LNCaP clone FGC (cell line): ENCODE data around the gene RFPL3.

Source experiments
- DNase-seq: peaks from one replicate; pipeline ENCODE4 v3.0.0-alpha.2; 2011; ENCODE audit warnings: low read depth
- H3K4me3 ChIP-seq: 2 replicates; pipeline ENCODE4 v1.5.1; 2011; ENCODE audit warnings: mild to moderate bottlenecking, low read depth, low read length, control low read depth
- TF ChIP-seq, protein P1 (sequence below): IDR thresholded peaks from 2 replicates; pipeline ENCODE4 v1.5.1; 2012; ENCODE audit warnings: mild to moderate bottlenecking; ENCODE audit not compliant: control insufficient read depth, insufficient read depth; ENCODE audit errors: extremely low read depth

The RFPL3 gene

DNA sequence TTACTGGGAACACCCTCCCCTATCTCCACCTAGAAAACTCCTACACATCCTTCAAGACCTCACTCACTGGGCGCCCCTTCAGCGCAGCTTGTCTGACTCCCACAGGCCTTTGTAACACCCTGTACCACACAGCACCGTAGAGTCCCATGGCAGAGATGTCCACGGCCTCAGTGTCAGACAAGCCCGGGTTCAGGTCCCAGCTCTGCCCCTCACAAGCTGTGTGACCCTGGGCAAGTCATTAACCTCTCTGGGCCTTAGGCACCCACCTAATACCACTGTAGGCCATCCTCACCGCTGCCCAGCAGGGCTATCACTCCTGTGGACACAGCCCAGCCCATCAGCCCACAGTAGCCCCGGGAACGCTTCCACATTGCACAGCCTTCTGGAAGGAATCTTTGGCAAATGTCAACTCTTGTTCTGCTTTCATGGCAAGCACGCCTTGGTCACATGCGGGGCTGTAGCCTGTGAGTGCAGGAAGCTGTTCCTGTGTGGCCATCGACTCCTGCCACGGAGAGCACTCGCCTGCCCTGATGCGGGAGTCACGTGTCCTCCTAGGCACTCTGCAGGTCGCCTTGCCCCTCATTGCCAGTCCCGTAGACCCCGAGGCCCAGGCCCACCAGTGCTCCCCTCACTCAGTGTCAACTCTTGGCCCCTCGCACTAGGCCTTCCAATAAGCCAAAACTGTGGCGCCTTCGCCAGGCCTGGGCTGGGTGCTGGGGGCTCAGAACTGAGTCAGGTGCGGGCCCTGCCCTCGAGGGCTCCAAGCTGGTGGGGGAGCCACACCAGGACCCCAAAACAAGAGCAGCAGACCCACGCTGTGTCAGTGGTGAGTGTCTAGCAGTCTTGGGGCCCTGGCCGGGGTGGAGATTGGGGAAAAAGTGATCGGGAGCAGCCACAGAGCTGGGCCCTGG is 32.9 kb upstream of the RFPL3 start:
- no peak for DNase-seq

DNA sequence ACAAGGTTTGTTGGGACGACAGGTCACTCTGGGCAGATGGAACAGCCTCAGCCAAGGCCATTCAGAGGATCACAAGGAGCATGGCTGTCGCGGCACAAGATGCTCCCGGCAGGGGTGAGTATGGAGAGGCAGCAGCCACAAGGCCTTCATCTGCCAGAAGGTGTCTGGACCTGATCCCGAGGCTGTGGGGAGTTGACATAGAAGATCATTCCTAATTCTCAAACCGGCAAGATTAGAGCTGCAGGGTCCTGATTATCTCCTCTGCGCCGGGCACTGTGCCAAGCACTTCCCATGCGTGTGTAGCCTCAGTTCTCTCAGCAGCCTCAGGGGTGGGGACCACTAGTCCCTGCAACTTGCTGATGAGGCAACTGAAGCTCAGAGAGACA is 32.3 kb upstream of the RFPL3 start:
- TF ChIP-seq, protein P1, sequence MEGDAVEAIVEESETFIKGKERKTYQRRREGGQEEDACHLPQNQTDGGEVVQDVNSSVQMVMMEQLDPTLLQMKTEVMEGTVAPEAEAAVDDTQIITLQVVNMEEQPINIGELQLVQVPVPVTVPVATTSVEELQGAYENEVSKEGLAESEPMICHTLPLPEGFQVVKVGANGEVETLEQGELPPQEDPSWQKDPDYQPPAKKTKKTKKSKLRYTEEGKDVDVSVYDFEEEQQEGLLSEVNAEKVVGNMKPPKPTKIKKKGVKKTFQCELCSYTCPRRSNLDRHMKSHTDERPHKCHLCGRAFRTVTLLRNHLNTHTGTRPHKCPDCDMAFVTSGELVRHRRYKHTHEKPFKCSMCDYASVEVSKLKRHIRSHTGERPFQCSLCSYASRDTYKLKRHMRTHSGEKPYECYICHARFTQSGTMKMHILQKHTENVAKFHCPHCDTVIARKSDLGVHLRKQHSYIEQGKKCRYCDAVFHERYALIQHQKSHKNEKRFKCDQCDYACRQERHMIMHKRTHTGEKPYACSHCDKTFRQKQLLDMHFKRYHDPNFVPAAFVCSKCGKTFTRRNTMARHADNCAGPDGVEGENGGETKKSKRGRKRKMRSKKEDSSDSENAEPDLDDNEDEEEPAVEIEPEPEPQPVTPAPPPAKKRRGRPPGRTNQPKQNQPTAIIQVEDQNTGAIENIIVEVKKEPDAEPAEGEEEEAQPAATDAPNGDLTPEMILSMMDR: no peak
- H3K4me3 ChIP-seq: no peak overlapping the region
- DNase-seq: no peak

More for the DNA sequence above, 32.9 kb upstream of the RFPL3 start:
- H3K4me3 ChIP-seq: no peak overlapping the region
- TF ChIP-seq, protein P1: no peak

DNA sequence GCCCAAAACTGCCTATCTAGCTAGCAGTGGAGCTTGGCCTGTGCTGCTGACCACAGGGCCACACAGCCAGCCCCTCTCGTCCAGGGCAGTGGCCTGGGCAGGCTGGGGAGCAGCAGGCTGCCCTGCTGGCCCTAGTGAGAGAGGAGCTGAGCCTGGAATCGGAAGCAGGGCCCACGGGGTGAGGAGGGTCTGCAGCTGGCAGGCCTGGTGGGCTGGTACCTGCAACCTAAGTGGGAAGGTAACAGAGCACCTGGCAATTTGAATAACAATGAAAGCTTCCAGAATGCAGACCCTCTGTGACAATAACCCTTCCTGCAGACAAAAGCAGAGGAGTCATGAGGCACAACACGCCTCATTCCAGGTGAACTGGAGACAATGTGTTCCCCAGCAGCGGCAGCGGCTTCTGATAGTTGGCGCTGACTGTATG is 31.8 kb upstream of the RFPL3 start:
- DNase-seq: no peak
- H3K4me3 ChIP-seq: no peak overlapping the region
- TF ChIP-seq, protein P1: no peak

DNA sequence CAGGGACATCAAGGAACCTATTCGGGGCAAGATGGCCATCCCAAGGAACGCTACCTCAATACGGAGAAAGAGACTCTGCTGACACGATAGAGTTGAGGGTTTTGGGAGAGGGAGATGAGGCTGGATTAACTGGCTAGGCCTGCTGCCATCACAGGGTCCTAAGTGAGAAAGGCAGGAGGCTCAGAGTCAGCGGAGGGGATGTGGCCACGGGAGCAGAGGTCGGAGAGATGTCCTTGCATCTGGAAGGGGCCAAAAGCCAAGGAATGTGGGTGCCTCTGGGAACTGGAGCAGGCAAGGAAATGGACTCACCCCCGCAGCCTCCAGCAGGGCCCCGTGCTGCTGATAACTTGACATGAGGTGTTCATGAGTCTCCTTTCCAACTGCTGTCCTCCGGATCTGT is 31.0 kb upstream of the RFPL3 start:
- no peak overlapping the region for H3K4me3 ChIP-seq
- TF ChIP-seq, protein P1: no peak
- DNase-seq: no peak

DNA sequence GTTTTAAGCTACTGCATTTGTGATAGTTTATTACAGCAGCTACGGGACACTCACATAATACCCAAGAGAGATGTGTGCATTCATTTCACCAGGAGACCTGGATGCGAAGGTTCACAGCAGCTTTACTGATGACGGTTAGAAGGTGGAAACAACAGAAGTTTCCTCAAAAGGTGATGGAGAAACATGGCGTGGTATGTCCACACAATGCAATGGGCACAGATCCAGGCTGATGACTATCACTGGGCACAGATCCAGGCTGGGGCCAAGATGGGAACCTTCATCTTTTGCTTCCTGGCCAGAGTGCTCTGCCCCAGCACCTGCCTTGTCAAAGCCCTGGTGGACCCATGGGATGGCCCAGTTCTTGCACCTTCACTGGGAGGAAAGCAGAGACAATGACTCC is 30.6 kb upstream of the RFPL3 start:
- TF ChIP-seq, protein P1: no peak
- no peak for DNase-seq
- no peak overlapping the region for H3K4me3 ChIP-seq

DNA sequence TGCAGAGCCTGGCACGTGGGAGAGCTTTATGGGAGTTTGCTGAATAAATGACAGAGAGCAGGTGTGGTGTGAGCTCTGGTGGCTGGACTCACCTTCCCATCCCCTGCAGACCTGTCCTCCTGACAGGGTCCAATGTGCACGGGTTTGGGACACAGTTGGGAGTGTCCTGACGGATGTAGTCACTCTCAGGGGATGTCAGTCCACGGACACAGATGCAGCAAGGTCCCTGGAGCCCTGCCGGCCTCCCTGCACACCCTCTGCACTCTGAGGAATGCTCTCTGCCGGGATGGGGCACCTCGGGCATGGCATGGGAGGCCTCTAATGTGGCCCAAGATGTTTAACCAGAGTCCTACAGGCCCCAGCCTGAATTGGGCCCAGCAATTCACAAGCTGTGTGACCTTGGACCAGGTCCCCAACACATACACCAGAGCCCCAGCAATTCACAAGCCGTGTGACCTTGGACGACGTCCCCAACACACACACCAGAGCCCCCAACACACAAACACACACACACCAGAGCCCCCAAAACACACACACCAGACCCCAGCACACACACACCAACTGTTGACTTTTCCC is 30.0 kb upstream of the RFPL3 start:
- no peak for DNase-seq
- TF ChIP-seq, protein P1: no peak
- H3K4me3 ChIP-seq: no peak overlapping the region
